Nephron (organoid): ENCODE data around the gene CAMTA1.

Experiments used
- H3K27ac Mint-ChIP-seq, 3 experiments: 2 replicates each; pipeline ENCODE4 v1.8.0; 2020; ENCODE audit warnings: mixed read lengths in 3 of 3, mild to moderate bottlenecking in 2 of 3, moderate library complexity in 1 of 3
- H3K27me3 Mint-ChIP-seq: 2 replicates; pipeline ENCODE4 v1.8.0; 2021; ENCODE audit warnings: low read depth, mild to moderate bottlenecking, moderate library complexity, mixed read lengths
- H3K36me3 Mint-ChIP-seq: 2 replicates; pipeline ENCODE4 v1.8.0; 2020; ENCODE audit warnings: low read depth, mixed read lengths
- H3K4me1 Mint-ChIP-seq: 2 replicates; pipeline ENCODE4 v1.8.0; 2020; ENCODE audit warnings: mixed read lengths
- H3K4me3 Mint-ChIP-seq, 3 experiments: 2 replicates each; pipeline ENCODE4 v1.8.0; 2020; ENCODE audit warnings: mild to moderate bottlenecking in 3 of 3, mixed read lengths in 3 of 3, moderate library complexity in 2 of 3
- H3K9me3 Mint-ChIP-seq: 2 replicates; pipeline ENCODE4 v1.8.0; 2020; ENCODE audit warnings: mixed read lengths
- CTCF ChIP-seq, 3 experiments: fragments of 200-600 bp; sonication (generic); IDR thresholded peaks; one replicate each; pipeline ENCODE4 v1.5.0; 2021; ENCODE audit warnings: antibody characterized with exemption in 3 of 3; ENCODE audit not compliant: unreplicated experiment in 3 of 3

The CAMTA1 gene

GRCh38 chr1:7444363-7444762, 659.1 kb downstream of the CAMTA1 start:
- H3K4me1 Mint-ChIP-seq = peaks cover 5% of the 10 kb centered on the region
- H3K36me3 Mint-ChIP-seq = no peaks in the 10 kb centered on the region
- TF ChIP-seq CTCF (IDR thresholded peaks at IDR 0.05; ENCODE audit: unreplicated experiment in 3 of 3) = no peak
- no peak overlapping the region for H3K4me3 Mint-ChIP-seq
- H3K9me3 Mint-ChIP-seq = no peaks in the 10 kb centered on the region
- H3K27me3 Mint-ChIP-seq = no peaks in the 10 kb centered on the region
- H3K27ac Mint-ChIP-seq = no peak overlapping the region

GRCh38 chr1:7447093-7447492, 661.8 kb downstream of the CAMTA1 start:
- H3K27ac Mint-ChIP-seq = no peak overlapping the region
- TF ChIP-seq CTCF (IDR thresholded peaks at IDR 0.05; ENCODE audit: unreplicated experiment in 3 of 3) = no peak
- no peak overlapping the region for H3K4me3 Mint-ChIP-seq
- peaks cover 9% of the 10 kb centered on the region for H3K27me3 Mint-ChIP-seq
- H3K9me3 Mint-ChIP-seq = no peaks in the 10 kb centered on the region
- H3K4me1 Mint-ChIP-seq = peaks cover 5% of the 10 kb centered on the region
- H3K36me3 Mint-ChIP-seq = no peaks in the 10 kb centered on the region

GRCh38 chr1:7447736-7448135, 662.5 kb downstream of the CAMTA1 start:
- peaks cover 12% of the 10 kb centered on the region for H3K27me3 Mint-ChIP-seq
- TF ChIP-seq CTCF (IDR thresholded peaks at IDR 0.05; ENCODE audit: unreplicated experiment in 3 of 3) = no peak
- no peak overlapping the region for H3K27ac Mint-ChIP-seq
- H3K4me3 Mint-ChIP-seq = no peak overlapping the region
- H3K36me3 Mint-ChIP-seq = no peaks in the 10 kb centered on the region
- H3K9me3 Mint-ChIP-seq = no peaks in the 10 kb centered on the region
- peaks cover 11% of the 10 kb centered on the region for H3K4me1 Mint-ChIP-seq

- Mint-ChIP-seq H3K36me3 (no peaks in the 10 kb centered on the region), H3K4me1 (peaks cover 18% of the 10 kb centered on the region), H3K9me3 (no peaks in the 10 kb centered on the region), H3K27ac (no peak overlapping the region), H3K27me3 (peaks cover 12% of the 10 kb centered on the region), H3K4me3 (no peak overlapping the region)
- no peak for TF ChIP-seq CTCF (IDR thresholded peaks at IDR 0.05; ENCODE audit: unreplicated experiment in 3 of 3)
Measured at GRCh38 chr1:7448986-7449385, 663.7 kb downstream of the CAMTA1 start.

- Mint-ChIP-seq H3K36me3 (no peaks in the 10 kb centered on the region), H3K4me3 (no peak overlapping the region), H3K4me1 (peaks cover 20% of the 10 kb centered on the region), H3K9me3 (no peaks in the 10 kb centered on the region), H3K27ac (no peak overlapping the region), H3K27me3 (peaks cover 12% of the 10 kb centered on the region)
- no peak for TF ChIP-seq CTCF (IDR thresholded peaks at IDR 0.05; ENCODE audit: unreplicated experiment in 3 of 3)
Measured at GRCh38 chr1:7449750-7450149, 664.5 kb downstream of the CAMTA1 start.

- peaks cover 12% of the 10 kb centered on the region for H3K27me3 Mint-ChIP-seq
- no peak overlapping the region for H3K4me3 Mint-ChIP-seq
- no peaks in the 10 kb centered on the region for H3K36me3 Mint-ChIP-seq
- H3K9me3 Mint-ChIP-seq = no peaks in the 10 kb centered on the region
- H3K4me1 Mint-ChIP-seq = peaks cover 31% of the 10 kb centered on the region
- TF ChIP-seq CTCF (IDR thresholded peaks at IDR 0.05; ENCODE audit: unreplicated experiment in 3 of 3) = no peak
- H3K27ac Mint-ChIP-seq = no peak overlapping the region
Measured at GRCh38 chr1:7450838-7451237, 665.6 kb downstream of the CAMTA1 start.
